Hepatocyte (in vitro differentiated cells): ENCODE measurements around the gene THOC1.

Source experiments
- EZH2 ChIP-seq: fragments of 200-600 bp; sonication (generic); IDR thresholded peaks from 2 replicates; pipeline ENCODE4 v1.6.1; 2016; ENCODE audit warnings: antibody characterized with exemption, mild to moderate bottlenecking, borderline replicate concordance
- TF ChIP-seq, protein P1 (sequence below): fragments of 200-600 bp; sonication (generic); IDR thresholded peaks from 2 replicates; pipeline ENCODE4 v1.5.1; 2016; ENCODE audit warnings: antibody characterized with exemption, mild to moderate bottlenecking; ENCODE audit not compliant: poor library complexity

DNA sequence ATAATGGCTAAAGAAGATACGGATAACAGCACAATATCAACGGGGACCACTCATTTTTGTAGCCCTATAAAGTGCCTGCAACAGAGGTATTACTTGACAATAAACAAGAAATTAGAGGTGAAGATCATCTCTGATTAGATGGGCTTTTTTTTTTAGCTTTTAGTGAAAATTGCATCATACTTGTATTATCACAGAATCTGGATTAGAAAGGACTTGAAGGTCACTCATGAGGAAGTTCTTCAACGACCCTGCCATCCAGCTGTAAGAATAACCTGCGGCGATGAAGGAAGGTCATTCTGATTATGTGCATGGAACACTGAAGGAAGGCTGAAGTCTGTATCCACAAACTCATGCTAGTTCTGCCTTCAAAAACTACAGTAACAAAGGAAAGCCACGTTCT lies 40.5 kb downstream of the THOC1 start:
- TF ChIP-seq, protein P1, sequence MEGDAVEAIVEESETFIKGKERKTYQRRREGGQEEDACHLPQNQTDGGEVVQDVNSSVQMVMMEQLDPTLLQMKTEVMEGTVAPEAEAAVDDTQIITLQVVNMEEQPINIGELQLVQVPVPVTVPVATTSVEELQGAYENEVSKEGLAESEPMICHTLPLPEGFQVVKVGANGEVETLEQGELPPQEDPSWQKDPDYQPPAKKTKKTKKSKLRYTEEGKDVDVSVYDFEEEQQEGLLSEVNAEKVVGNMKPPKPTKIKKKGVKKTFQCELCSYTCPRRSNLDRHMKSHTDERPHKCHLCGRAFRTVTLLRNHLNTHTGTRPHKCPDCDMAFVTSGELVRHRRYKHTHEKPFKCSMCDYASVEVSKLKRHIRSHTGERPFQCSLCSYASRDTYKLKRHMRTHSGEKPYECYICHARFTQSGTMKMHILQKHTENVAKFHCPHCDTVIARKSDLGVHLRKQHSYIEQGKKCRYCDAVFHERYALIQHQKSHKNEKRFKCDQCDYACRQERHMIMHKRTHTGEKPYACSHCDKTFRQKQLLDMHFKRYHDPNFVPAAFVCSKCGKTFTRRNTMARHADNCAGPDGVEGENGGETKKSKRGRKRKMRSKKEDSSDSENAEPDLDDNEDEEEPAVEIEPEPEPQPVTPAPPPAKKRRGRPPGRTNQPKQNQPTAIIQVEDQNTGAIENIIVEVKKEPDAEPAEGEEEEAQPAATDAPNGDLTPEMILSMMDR = no peak
- TF ChIP-seq EZH2 = no peak
